WTC11 (cell line): ENCODE results near the gene SIPA1L3. TPM values are rescaled to one million over a fixed set of nuclear protein-coding genes. Genes with fewer than 3 reads are reported as not detected.

Source experiments
- ATAC-seq: fragments of 200-7000 bp; cut with Tn5 transposase; 2 replicates; pipeline ENCODE4 v1.10.0; 2021; ENCODE audit warnings: mild to moderate bottlenecking, moderate library complexity
- CTCF ChIA-PET: fragments of 300-600 bp; sonication (Branson Sonifier 250); formaldehyde crosslinking; loops from one replicate; lab custom pipeline; 2021; ENCODE audit warnings: antibody characterized with exemption; lab: Charles Lee
- POLR2A ChIA-PET: fragments of 350-600 bp; sonication (Branson Sonifier 250); formaldehyde crosslinking; loops from one replicate; lab custom pipeline; 2021; ENCODE audit warnings: antibody characterized with exemption; lab: Charles Lee
- DNase-seq: peaks from one replicate; pipeline ENCODE4 v3.0.0; 2021; ENCODE audit warnings: low spot score
- H3K27ac Mint-ChIP-seq: 2 replicates; pipeline ENCODE4 v1.8.0; 2021; ENCODE audit warnings: mixed read lengths
- H3K27me3 Mint-ChIP-seq: 2 replicates; pipeline ENCODE4 v1.8.0; 2021; ENCODE audit warnings: low read depth, mild to moderate bottlenecking, moderate library complexity, mixed read lengths
- H3K36me3 Mint-ChIP-seq: 2 replicates; pipeline ENCODE4 v1.8.0; 2021; ENCODE audit warnings: mixed read lengths
- H3K4me1 Mint-ChIP-seq: 2 replicates; pipeline ENCODE4 v1.8.0; 2022; ENCODE audit warnings: mixed read lengths
- H3K4me3 Mint-ChIP-seq: 2 replicates; pipeline ENCODE4 v1.8.0; 2021; ENCODE audit warnings: mild to moderate bottlenecking, moderate library complexity, mixed read lengths
- H3K9me3 Mint-ChIP-seq: 2 replicates; pipeline ENCODE4 v1.8.0; 2021; ENCODE audit warnings: mixed read lengths
- ATF3 ChIP-seq: sonication (generic); formaldehyde crosslinking; conservative IDR thresholded peaks from 2 replicates; pipeline ENCODE4 v1.8.1; 2022; ENCODE audit warnings: mild to moderate bottlenecking, missing genetic modification reagents
- CREB1 ChIP-seq: sonication (generic); formaldehyde crosslinking; IDR thresholded peaks from 2 replicates; pipeline ENCODE4 v1.8.0; 2023; ENCODE audit warnings: mild to moderate bottlenecking, missing genetic modification reagents
- ELF4 ChIP-seq: sonication (generic); formaldehyde crosslinking; IDR thresholded peaks from 2 replicates; pipeline ENCODE4 v1.8.1; 2022; ENCODE audit warnings: low read depth, mild to moderate bottlenecking, moderate library complexity, missing genetic modification reagents
- EMX1 ChIP-seq: fragments of 250-450 bp; sonication (Bioruptor Pico); IDR thresholded peaks from 2 replicates; pipeline ENCODE4 v1.8.0; 2021; ENCODE audit warnings: mild to moderate bottlenecking
- FOXP1 ChIP-seq: sonication (generic); formaldehyde crosslinking; IDR thresholded peaks from 2 replicates; pipeline ENCODE4 v1.8.0; 2022; ENCODE audit warnings: missing genetic modification reagents, mild to moderate bottlenecking, moderate library complexity, borderline replicate concordance
- HMGA2 ChIP-seq: fragments of 250-450 bp; sonication (Bioruptor Pico); IDR thresholded peaks from 2 replicates; pipeline ENCODE4 v1.4.0; 2021; ENCODE audit warnings: mild to moderate bottlenecking, moderate library complexity
- IRF1 ChIP-seq: sonication (generic); formaldehyde crosslinking; IDR thresholded peaks from 2 replicates; pipeline ENCODE4 v1.8.0; 2023; ENCODE audit warnings: missing genetic modification reagents
- JUN ChIP-seq: sonication (generic); formaldehyde crosslinking; IDR thresholded peaks from 2 replicates; pipeline ENCODE4 v1.8.0; 2023; ENCODE audit warnings: mild to moderate bottlenecking, missing genetic modification reagents
- MAX ChIP-seq: sonication (generic); formaldehyde crosslinking; IDR thresholded peaks from 2 replicates; pipeline ENCODE4 v1.8.0; 2022; ENCODE audit warnings: mild to moderate bottlenecking, missing genetic modification reagents
- NR2C2 ChIP-seq: sonication (generic); formaldehyde crosslinking; IDR thresholded peaks from 2 replicates; pipeline ENCODE4 v1.8.0; 2022; ENCODE audit warnings: mild to moderate bottlenecking, missing genetic modification reagents
- PREB ChIP-seq: sonication (generic); formaldehyde crosslinking; IDR thresholded peaks from 2 replicates; pipeline ENCODE4 v1.8.1; 2022; ENCODE audit warnings: mild to moderate bottlenecking, missing genetic modification reagents, moderate library complexity, borderline replicate concordance
- RORB ChIP-seq: fragments of 250-450 bp; sonication (Bioruptor Pico); IDR thresholded peaks from 2 replicates; pipeline ENCODE4 v1.9.0; 2021; ENCODE audit warnings: mild to moderate bottlenecking
- TEAD1 ChIP-seq: sonication (generic); formaldehyde crosslinking; IDR thresholded peaks from 2 replicates; pipeline ENCODE4 v1.8.0; 2022; ENCODE audit warnings: mild to moderate bottlenecking, missing genetic modification reagents
- TEAD4 ChIP-seq: sonication (generic); formaldehyde crosslinking; IDR thresholded peaks from 2 replicates; pipeline ENCODE4 v1.8.0; 2022; ENCODE audit warnings: mild to moderate bottlenecking, missing genetic modification reagents
- ZNF138 ChIP-seq: sonication (generic); formaldehyde crosslinking; conservative IDR thresholded peaks from 2 replicates; pipeline ENCODE4 v1.8.1; 2022; ENCODE audit warnings: mild to moderate bottlenecking, moderate library complexity, missing genetic modification reagents
- ZNF263 ChIP-seq: sonication (generic); formaldehyde crosslinking; IDR thresholded peaks from 2 replicates; pipeline ENCODE4 v1.8.1; 2022; ENCODE audit warnings: low read depth, mild to moderate bottlenecking, moderate library complexity, missing genetic modification reagents
- ZNF281 ChIP-seq: sonication (generic); formaldehyde crosslinking; IDR thresholded peaks from 2 replicates; pipeline ENCODE4 v1.8.0; 2023; ENCODE audit warnings: mild to moderate bottlenecking, missing genetic modification reagents
- ZNF317 ChIP-seq: sonication (generic); formaldehyde crosslinking; IDR thresholded peaks from 2 replicates; pipeline ENCODE4 v1.8.1; 2023; ENCODE audit warnings: low read depth, mild to moderate bottlenecking, moderate library complexity, missing genetic modification reagents, borderline replicate concordance
- ZSCAN18 ChIP-seq: fragments of 250-450 bp; sonication (Bioruptor Pico); IDR thresholded peaks from 2 replicates; pipeline ENCODE4 v2.1.2; 2022; ENCODE audit warnings: mild to moderate bottlenecking, moderate library complexity
- total RNA-seq: library from RNA; stranded (reverse); gene quantifications from 3 replicates; pipeline ENCODE4 v1.2.3, GENCODE V29; 2021

Gene SIPA1L3
- total RNA-seq, 1 experiment from 2014 or later = 41.5 TPM

- Mint-ChIP-seq H3K4me3 (no peak overlapping the region), H3K27me3 (no peaks in the 10 kb centered on the region; the same call in 1 of the 2 replicates), H3K4me1 (peaks cover 2% of the 10 kb centered on the region; the same call in 1 of the 2 replicates), H3K27ac (no peak overlapping the region; the same call in 1 of the 2 replicates), H3K9me3 (no peaks in the 10 kb centered on the region), H3K36me3 (peaks cover 7% of the 10 kb centered on the region; the same call in 1 of the 2 replicates)
- CTCF ChIA-PET = interaction anchor here (2.0 to 2.1 kb wide), 2 partner anchors 9 to 11 kb away, joined by 7 to 20 read pairs; no protein-coding TSS in a partner anchor
- POLR2A ChIA-PET = interaction anchor here (0.6 kb wide), 1 partner anchor 58 kb away, joined by 3 read pairs; no protein-coding TSS in a partner anchor
- no peak for ATAC-seq
- no peak for DNase-seq
- no peak for TF ChIP-seq MAX (CRISPR knock-in tag)
- TF ChIP-seq ZNF138 = no peak
- TF ChIP-seq ZNF263 (CRISPR knock-in tag) = no peak
- TF ChIP-seq TEAD1 = no peak
- TF ChIP-seq FOXP1 = no peak
- TF ChIP-seq CREB1 (CRISPR knock-in tag) = no peak
- TF ChIP-seq JUN (CRISPR knock-in tag) = no peak
- no peak for TF ChIP-seq ZNF281
- TF ChIP-seq IRF1 (CRISPR knock-in tag) = no peak
- no peak for TF ChIP-seq RORB (CRISPR knock-in tag)
- TF ChIP-seq EMX1 = no peak
- no peak for TF ChIP-seq NR2C2 (CRISPR knock-in tag)
- TF ChIP-seq ELF4 (CRISPR knock-in tag) = no peak
- TF ChIP-seq ZNF317 (CRISPR knock-in tag) = no peak
- TF ChIP-seq TEAD4 (CRISPR knock-in tag) = no peak
- TF ChIP-seq HMGA2 (CRISPR knock-in tag) = no peak
- TF ChIP-seq ATF3 = no peak
Observed at GRCh38 chr19:38152461-38153379, 245.7 kb downstream of the SIPA1L3 start.

- peak; percentile 65 for ATAC-seq
- ChIA-PET CTCF (interaction anchor here (1.0 kb wide), 1 partner anchor 13 kb away, joined by 7 read pairs; no protein-coding TSS in a partner anchor), POLR2A (no interaction called here)
- TF ChIP-seq FOXP1 = no peak
- TF ChIP-seq ZSCAN18 = no peak
- TF ChIP-seq PREB (CRISPR knock-in tag) = no peak
- TF ChIP-seq NR2C2 (CRISPR knock-in tag) = no peak
- H3K27ac Mint-ChIP-seq = peak overlapping the region; percentile 65; the same call in 1 of the 2 replicates
- no peaks in the 10 kb centered on the region; the same call in 1 of the 2 replicates for H3K27me3 Mint-ChIP-seq
- H3K4me3 Mint-ChIP-seq = no peak overlapping the region
- no peaks in the 10 kb centered on the region for H3K9me3 Mint-ChIP-seq
- H3K4me1 Mint-ChIP-seq = peaks cover 2% of the 10 kb centered on the region; the same call in 1 of the 2 replicates
- peaks cover 7% of the 10 kb centered on the region; the same call in 1 of the 2 replicates for H3K36me3 Mint-ChIP-seq
- DNase-seq = no peak
Observed at GRCh38 chr19:38155453-38155852, 248.4 kb downstream of the SIPA1L3 start.
